GM04504 (cell line): Measurements from ENCODE around the gene GCAT.

Experiments used
- DNase-seq: peaks from one replicate; pipeline ENCODE4 v3.0.0-alpha.2; 2012; ENCODE audit warnings: low read depth

GCAT gene

GRCh38 chr22:37809672-37810333, 2.1 kb downstream of the GCAT start:
- DNase-seq: no peak

GRCh38 chr22:37811867-37812266, 4.1 kb downstream of the GCAT start:
- no peak for DNase-seq

- DNase-seq: no peak
These were observed 5.3 kb downstream of the GCAT start for GRCh38 chr22:37812869-37813678.

- no peak for DNase-seq
These were observed 7.9 kb downstream of the GCAT start for GRCh38 chr22:37815593-37815992.

GRCh38 chr22:37816543-37817180, 8.9 kb downstream of the GCAT start:
- no peak for DNase-seq

- no peak for DNase-seq
These were observed 10.1 kb downstream of the GCAT start for GRCh38 chr22:37817705-37818408.

- DNase-seq: no peak
These were observed 10.8 kb downstream of the GCAT start for GRCh38 chr22:37818409-37819104.

- no peak for DNase-seq
These were observed 11.3 kb downstream of the GCAT start for GRCh38 chr22:37819105-37819433.

- no peak for DNase-seq
These were observed 12.6 kb downstream of the GCAT start for GRCh38 chr22:37820350-37820749.

- DNase-seq: no peak
These were observed 14.5 kb downstream of the GCAT start for GRCh38 chr22:37822079-37822833.

- DNase-seq: no peak
These were observed 15.6 kb downstream of the GCAT start, which contains the start of gene GALR3 for GRCh38 chr22:37823134-37823985. Gene GALR3 (plus strand): TSS chr22:37823382. CDS start chr22:37823407, 25 bp downstream.

- no peak for DNase-seq
These were observed 17.2 kb downstream of the GCAT start for GRCh38 chr22:37824674-37825641.

GRCh38 chr22:37827056-37827455, 19.3 kb downstream of the GCAT start:
- DNase-seq: no peak

GRCh38 chr22:37830093-37830842, 22.5 kb downstream of the GCAT start:
- no peak for DNase-seq

- DNase-seq: no peak
These were observed 23.7 kb downstream of the GCAT start for GRCh38 chr22:37831472-37831871.

GRCh38 chr22:37832022-37832857, 24.5 kb downstream of the GCAT start:
- DNase-seq: no peak
